ELR (cell line): ENCODE results near the gene C4BPA.

Source experiments
- DNase-seq: peaks from one replicate; pipeline ENCODE4 v3.0.0-alpha.2; 2015; ENCODE audit warnings: low read depth

The C4BPA gene

GRCh38 chr1:207077470-207078377, 26.3 kb upstream of the C4BPA start:
- peak; percentile 65 for DNase-seq

DNA sequence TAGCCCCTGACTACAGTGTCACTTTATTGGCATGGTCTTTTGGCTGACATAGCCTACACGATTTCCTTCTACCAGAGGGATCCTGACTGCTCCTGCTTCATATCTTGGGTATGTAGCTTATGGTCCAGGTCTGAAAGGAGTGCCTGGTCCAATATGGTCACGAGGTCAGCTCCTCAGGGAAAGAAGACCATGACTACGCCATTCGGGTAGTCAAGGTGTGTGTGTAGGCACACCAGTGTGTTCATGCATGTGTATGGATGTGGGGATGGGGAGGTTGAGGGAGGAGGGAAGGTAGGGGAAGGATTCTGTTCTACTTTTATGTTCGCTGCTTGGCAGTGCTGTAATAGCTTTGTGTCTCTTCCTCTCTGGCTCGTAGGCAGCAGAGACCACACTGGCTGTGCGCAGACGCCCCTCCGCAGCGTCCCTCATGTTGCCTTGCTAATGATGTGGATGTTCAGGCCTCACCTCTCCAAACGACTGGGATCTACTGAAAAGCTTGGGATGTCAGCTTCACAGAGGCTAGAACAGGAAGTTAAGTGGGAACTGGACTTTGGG, 25.4 kb upstream of the C4BPA start:
- no peak for DNase-seq

DNA sequence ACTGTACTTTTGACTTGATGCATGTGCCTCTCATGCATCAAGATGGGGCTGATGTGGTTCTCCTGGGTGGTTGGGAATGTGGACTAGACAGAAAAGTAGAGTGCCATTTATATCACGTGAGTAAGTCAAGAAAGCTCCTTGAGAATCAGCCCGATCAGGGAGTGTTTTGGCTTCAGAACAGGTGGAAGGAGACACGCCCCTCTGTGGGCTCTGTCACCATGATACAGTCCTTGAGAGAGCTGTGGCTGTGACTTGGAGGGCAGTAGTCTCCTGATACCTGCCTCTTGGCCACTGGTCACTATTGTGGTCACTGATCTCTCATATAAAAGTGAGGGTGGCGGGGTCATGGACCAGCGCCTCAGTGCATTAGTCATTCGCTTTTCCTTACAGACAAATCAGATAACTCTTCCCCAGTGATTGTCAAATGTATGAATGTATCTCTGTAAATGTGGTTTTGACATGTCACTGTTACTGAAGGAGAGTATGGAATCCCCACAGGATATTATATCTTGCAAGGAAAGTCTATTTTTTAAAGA, 24.3 kb upstream of the C4BPA start:
- no peak for DNase-seq

GRCh38 chr1:207081088-207081487, 22.9 kb upstream of the C4BPA start:
- DNase-seq, result no peak

GRCh38 chr1:207081806-207082205, 22.2 kb upstream of the C4BPA start:
- no peak for DNase-seq

GRCh38 chr1:207084232-207084631, 19.8 kb upstream of the C4BPA start:
- DNase-seq, result no peak

GRCh38 chr1:207084701-207085180, 19.3 kb upstream of the C4BPA start:
- DNase-seq, result peak; percentile 68

DNA sequence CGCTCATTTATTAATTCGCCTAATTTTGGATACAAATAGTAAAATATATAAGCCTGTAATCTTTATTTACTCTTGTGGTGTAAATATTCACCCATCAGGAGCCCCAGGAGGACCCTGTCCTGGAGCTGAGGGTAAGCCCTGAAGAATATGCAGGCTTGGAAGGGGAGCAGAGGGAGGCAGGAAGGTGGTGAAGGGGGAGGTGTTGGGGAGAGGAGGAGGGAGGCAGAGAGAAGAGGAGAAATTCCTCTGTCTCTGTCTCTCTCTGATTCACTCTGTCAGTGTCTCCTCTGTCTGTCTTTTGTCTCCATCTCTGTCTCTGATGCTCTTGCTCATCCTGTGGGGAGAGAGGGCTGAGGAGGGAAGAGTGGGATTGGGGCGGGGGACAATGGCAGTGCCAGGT, 18.1 kb upstream of the C4BPA start:
- DNase-seq, result no peak

- DNase-seq, result no peak
These were observed 15.9 kb upstream of the C4BPA start for GRCh38 chr1:207088161-207088560.

GRCh38 chr1:207088701-207089626, 15.1 kb upstream of the C4BPA start, which contains the start of gene C4BPB:
TSS of gene C4BPB (plus strand) at chr1:207088860. CDS start at chr1:207089532, 672 bp downstream.
- DNase-seq, result no peak

GRCh38 chr1:207089627-207090355, 14.2 kb upstream of the C4BPA start:
- no peak for DNase-seq

DNA sequence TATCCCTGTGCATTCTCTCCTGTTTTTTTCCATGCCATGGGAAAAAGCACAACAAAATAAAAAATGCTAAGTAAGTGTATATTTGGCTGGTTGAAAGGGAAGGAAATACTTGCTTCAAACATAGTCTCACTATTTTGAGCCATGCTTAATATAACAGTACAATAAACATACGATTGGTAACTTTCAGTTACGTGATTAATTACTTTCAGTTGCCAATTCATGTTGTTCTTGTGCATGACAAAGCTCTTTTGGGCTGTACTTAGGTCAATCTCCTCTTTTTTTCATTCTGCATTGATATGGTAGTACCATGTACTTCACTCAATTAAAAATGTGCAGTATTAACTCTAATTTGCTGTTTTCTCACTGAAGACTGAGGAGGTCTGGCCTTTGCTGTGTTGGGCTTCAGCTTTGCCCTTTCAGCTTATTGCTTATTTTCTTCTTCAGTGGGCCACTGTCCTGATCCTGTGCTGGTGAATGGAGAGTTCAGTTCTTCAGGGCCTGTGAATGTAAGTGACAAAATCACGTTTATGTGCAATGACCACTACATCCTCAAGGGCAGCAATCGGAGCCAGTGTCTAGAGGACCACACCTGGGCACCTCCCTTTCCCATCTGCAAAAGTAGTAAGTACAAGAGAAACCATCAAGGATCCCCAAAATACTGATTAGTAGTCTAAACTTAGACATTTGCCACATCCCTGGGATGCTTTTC, 12.7 kb upstream of the C4BPA start:
- DNase-seq, result no peak

DNA sequence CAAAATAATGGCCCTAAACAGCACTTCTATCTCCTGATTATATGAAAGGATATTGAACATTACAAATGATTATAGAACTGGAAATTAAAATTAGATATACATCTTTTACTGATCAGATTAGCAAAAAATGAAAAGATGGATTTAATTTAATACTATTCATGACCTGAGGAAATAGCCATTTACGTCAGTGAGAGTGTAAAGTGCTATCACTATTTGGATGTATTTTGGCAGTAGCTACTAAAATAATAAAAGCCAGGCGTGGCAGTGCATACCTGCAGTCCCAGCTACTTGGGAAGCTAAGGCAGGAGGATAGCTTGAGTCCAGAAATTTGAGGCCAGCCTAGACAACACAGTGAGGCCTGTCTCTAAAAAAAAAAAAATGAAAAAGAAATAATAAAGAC, 10.1 kb upstream of the C4BPA start:
- no peak for DNase-seq

DNA sequence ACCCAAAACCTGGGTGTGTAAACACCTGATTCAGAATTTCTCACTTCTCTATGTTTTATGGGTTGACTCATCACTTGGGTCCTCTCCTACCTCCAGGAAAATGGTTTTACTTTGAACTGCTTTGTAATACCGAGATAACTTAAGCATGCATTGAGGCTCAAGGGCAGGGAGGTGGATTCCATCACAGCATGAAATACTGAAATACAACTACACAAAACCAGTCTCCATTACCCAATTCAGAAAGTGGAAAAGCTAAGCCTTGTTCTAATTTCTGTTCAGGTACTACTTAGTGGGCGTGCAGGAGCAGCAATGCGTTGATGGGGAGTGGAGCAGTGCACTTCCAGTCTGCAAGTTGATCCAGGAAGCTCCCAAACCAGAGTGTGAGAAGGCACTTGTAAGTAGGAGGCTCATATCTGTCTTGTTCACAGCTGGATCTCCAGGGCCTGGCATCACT, 6.1 kb upstream of the C4BPA start:
- no peak for DNase-seq

DNA sequence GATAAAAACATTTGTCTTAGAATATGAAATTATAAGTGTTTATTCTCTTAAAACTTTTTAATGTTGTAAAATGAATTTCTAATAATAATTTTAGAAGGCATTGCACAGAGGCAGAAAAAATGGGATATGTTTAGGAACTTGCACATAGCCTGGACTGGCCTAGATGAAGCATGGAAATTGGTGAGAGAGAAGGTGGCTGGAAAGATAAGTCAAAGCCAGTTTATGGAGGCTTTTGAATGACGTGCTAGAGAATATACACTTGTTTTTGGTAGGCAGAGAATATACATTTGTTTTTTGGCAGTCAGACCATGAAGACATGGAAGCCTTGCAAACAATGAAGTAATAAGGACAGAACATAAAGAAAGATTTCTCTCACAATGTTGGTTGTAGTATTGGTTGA, 2.3 kb upstream of the C4BPA start:
- no peak for DNase-seq

- no peak for DNase-seq
These were observed 1.9 kb upstream of the C4BPA start for GRCh38 chr1:207102146-207102545.

GRCh38 chr1:207102659-207103058, 1.4 kb upstream of the C4BPA start:
- DNase-seq, result no peak

DNA sequence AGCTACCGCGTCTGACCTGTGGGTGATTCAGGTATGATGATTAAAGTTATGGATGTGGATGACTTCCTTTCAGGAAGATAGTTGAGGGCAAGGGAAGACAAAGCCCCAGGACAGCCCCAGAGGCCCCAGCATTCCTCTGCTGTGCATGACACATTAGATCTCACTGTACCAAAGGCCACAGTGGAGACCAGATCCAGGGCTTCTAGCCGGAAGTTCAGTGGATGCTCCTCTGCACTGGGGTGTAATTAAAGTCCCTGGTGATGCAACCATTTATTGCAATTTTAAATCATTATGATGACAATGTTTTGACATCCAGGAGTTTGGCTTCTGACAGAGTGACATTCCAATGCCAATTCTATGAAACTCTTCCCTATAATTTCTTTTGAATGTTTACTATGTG, 5.0 kb downstream of the C4BPA start:
- peak; percentile 10 for DNase-seq

- no peak for DNase-seq
These were observed 8.7 kb downstream of the C4BPA start for GRCh38 chr1:207112616-207113296.

- no peak for DNase-seq
These were observed 11.2 kb downstream of the C4BPA start for GRCh38 chr1:207115269-207115668.
